Suprapubic skin (tissue), 4 donors: Measurements from ENCODE around the gene HIF3A. TPM values are rescaled to one million over a fixed set of nuclear protein-coding genes. Genes with fewer than 3 reads are reported as not detected.
"Not testable (repeated sequence)": the region's sequence is repeated elsewhere in the genome, so short reads cannot be mapped to it uniquely, and the experiment has no call there.

Source experiments
- DNase-seq, 2 donors: peaks; one replicate each; pipeline ENCODE4 v3.0.0-alpha.2; 2019; ENCODE audit warnings: low spot score in 2 of 2
- H3K27ac ChIP-seq: fragments of 200-600 bp; sonication (generic); one replicate; pipeline ENCODE4 v1.5.1; 2019
- H3K27me3 ChIP-seq: fragments of 200-600 bp; sonication (generic); one replicate; pipeline ENCODE4 v1.5.1; 2019
- H3K36me3 ChIP-seq: fragments of 200-600 bp; sonication (generic); one replicate; pipeline ENCODE4 v1.5.1; 2019
- H3K4me1 ChIP-seq: fragments of 200-600 bp; sonication (generic); one replicate; pipeline ENCODE4 v1.5.1; 2019
- H3K4me3 ChIP-seq: fragments of 200-600 bp; sonication (generic); one replicate; pipeline ENCODE4 v1.5.1; 2019; ENCODE audit warnings: mild to moderate bottlenecking
- H3K9me3 ChIP-seq: fragments of 200-600 bp; sonication (generic); one replicate; pipeline ENCODE4 v1.5.1; 2019
- CTCF ChIP-seq, 2 donors: fragments of 200-600 bp in 1 of 2; fragments of 450-650 bp in 1 of 2; sonication (generic) in 1 of 2; IDR thresholded peaks; one replicate each; pipeline ENCODE4 v1.5.1; 2016 to 2019; ENCODE audit warnings: antibody characterized with exemption in 2 of 2, mild to moderate bottlenecking in 1 of 2, moderate library complexity in 1 of 2
- EP300 ChIP-seq: sonication (generic); formaldehyde crosslinking; IDR thresholded peaks from one replicate; pipeline ENCODE4 v1.6.1; 2017; ENCODE audit warnings: antibody characterized with exemption
- POLR2A ChIP-seq, 2 donors: fragments of 450-650 bp; IDR thresholded peaks; one replicate each; pipeline ENCODE4 v1.6.1; 2017; ENCODE audit warnings: antibody characterized with exemption in 2 of 2, mild to moderate bottlenecking in 2 of 2, moderate library complexity in 2 of 2
- POLR2AphosphoS5 ChIP-seq, 3 donors: sonication (generic); formaldehyde crosslinking; IDR thresholded peaks; one replicate each; pipeline ENCODE4 v1.6.1; 2017; ENCODE audit warnings: antibody characterized with exemption in 3 of 3
- WGBS: methylation state at CpG from one replicate; pipeline ENCODE4 v1.1.5; 2018; 5-methylcytosine and 5-hydroxymethylcytosine counted together
- total RNA-seq, 4 donors: library from RNA; depleted of rRNA; stranded (reverse); fragments of >200 nt; gene quantifications; one replicate each; pipeline ENCODE4 v1.1.0, GENCODE V29; 2016

HIF3A gene
- total RNA-seq: 10 to 100 TPM in 2 of 4 donors, 1 to 10 TPM in 2; 6.6 to 30.0 (median 18.5) TPM

GRCh38 chr19:46296722-46297461, at the start of gene HIF3A:
TSS of gene HIF3A (plus strand) at chr19:46297042. CDS start at chr19:46297077, 35 bp downstream.
- Histone ChIP-seq H3K9me3 (no peaks in the 10 kb centered on the region), H3K36me3 (no peaks in the 10 kb centered on the region), H3K4me3 (peak within 1 kb of the TSS; percentile 42), H3K27ac (peak within 1 kb of the TSS; percentile 90), H3K27me3 (peaks cover 4% of the 10 kb centered on the region), H3K4me1 (peaks cover 53% of the 10 kb centered on the region)
- WGBS: 8% methylated on average over 22 of the region's 46 CpGs
- TF ChIP-seq EP300 (no peak), POLR2A (IDR thresholded peaks at IDR 0.05) (no peak), CTCF (IDR thresholded peaks at IDR 0.05) (no peak), POLR2AphosphoS5 (IDR thresholded peaks at IDR 0.05) (no peak)
- DNase-seq: peak in 1 of 2 donors; percentile 74

GRCh38 chr19:46250076-46250735, 46.6 kb upstream of the HIF3A start:
- no peak for DNase-seq
- Histone ChIP-seq H3K27ac (no peak overlapping the region), H3K9me3 (no peaks in the 10 kb centered on the region), H3K27me3 (peaks cover 22% of the 10 kb centered on the region), H3K4me3 (no peak overlapping the region), H3K4me1 (peaks cover 6% of the 10 kb centered on the region), H3K36me3 (no peaks in the 10 kb centered on the region)
- WGBS: 53% methylated on average over 3 of the region's 3 CpGs
- TF ChIP-seq CTCF (IDR thresholded peaks at IDR 0.05): no peak
- TF ChIP-seq POLR2A (IDR thresholded peaks at IDR 0.05): no peak
- TF ChIP-seq POLR2AphosphoS5 (IDR thresholded peaks at IDR 0.05): no peak
- no peak for TF ChIP-seq EP300

GRCh38 chr19:46251416-46251815, 45.4 kb upstream of the HIF3A start:
- 52% methylated on average over 5 of the region's 5 CpGs for WGBS
- Histone ChIP-seq H3K4me1 (peaks cover 6% of the 10 kb centered on the region), H3K27ac (no peak overlapping the region), H3K36me3 (no peaks in the 10 kb centered on the region), H3K4me3 (no peak overlapping the region), H3K27me3 (peaks cover 12% of the 10 kb centered on the region), H3K9me3 (no peaks in the 10 kb centered on the region)
- DNase-seq: no peak
- no peak for TF ChIP-seq EP300
- no peak for TF ChIP-seq POLR2A (IDR thresholded peaks at IDR 0.05)
- TF ChIP-seq POLR2AphosphoS5 (IDR thresholded peaks at IDR 0.05): no peak
- TF ChIP-seq CTCF (IDR thresholded peaks at IDR 0.05): no peak

GRCh38 chr19:46254776-46255175, 42.1 kb upstream of the HIF3A start:
- H3K4me3 ChIP-seq: no peak overlapping the region
- peaks cover 2% of the 10 kb centered on the region for H3K27me3 ChIP-seq
- H3K36me3 ChIP-seq: no peaks in the 10 kb centered on the region
- H3K9me3 ChIP-seq: no peaks in the 10 kb centered on the region
- peaks cover 6% of the 10 kb centered on the region for H3K4me1 ChIP-seq
- DNase-seq: no peak
- 61% methylated on average over 4 of the region's 4 CpGs for WGBS
- TF ChIP-seq CTCF (IDR thresholded peaks at IDR 0.05) (no peak), EP300 (no peak), POLR2A (IDR thresholded peaks at IDR 0.05) (no peak), POLR2AphosphoS5 (IDR thresholded peaks at IDR 0.05) (no peak)
- H3K27ac ChIP-seq: no peak overlapping the region

- no peak for DNase-seq
- WGBS: 75% methylated on average over 8 of the region's 8 CpGs
- no peak for TF ChIP-seq POLR2AphosphoS5 (IDR thresholded peaks at IDR 0.05)
- no peak for TF ChIP-seq EP300
- TF ChIP-seq POLR2A (IDR thresholded peaks at IDR 0.05): no peak
- no peak for TF ChIP-seq CTCF (IDR thresholded peaks at IDR 0.05)
- Histone ChIP-seq H3K27me3 (peaks cover 18% of the 10 kb centered on the region), H3K4me1 (no peaks in the 10 kb centered on the region), H3K36me3 (no peaks in the 10 kb centered on the region), H3K9me3 (no peaks in the 10 kb centered on the region), H3K4me3 (no peak overlapping the region), H3K27ac (no peak overlapping the region)
Measured at GRCh38 chr19:46256855-46257254, 40.0 kb upstream of the HIF3A start.

- not testable (repeated sequence) for DNase-seq, H3K36me3 ChIP-seq, H3K27ac ChIP-seq, H3K4me1 ChIP-seq, H3K9me3 ChIP-seq, H3K4me3 ChIP-seq
- 63% methylated on average over 1 of the region's 7 CpGs for WGBS
- peaks cover 29% of the 10 kb centered on the region for H3K27me3 ChIP-seq
Measured at GRCh38 chr19:46261501-46261900, 35.3 kb upstream of the HIF3A start.

GRCh38 chr19:46262684-46263296, 34.1 kb upstream of the HIF3A start:
- 58% methylated on average over 11 of the region's 11 CpGs for WGBS
- peaks cover 33% of the 10 kb centered on the region for H3K27me3 ChIP-seq
- not testable (repeated sequence) for H3K4me1 ChIP-seq, H3K9me3 ChIP-seq, DNase-seq, H3K4me3 ChIP-seq, H3K36me3 ChIP-seq, H3K27ac ChIP-seq
